ENCODE results near the gene MGAT4B. TPM values are rescaled to one million over a fixed set of nuclear protein-coding genes. Genes with fewer than 3 reads are reported as not detected.

Gene MGAT4B
- total RNA-seq, 2 experiments from 2014 or later = 61.1 to 96.5 TPM

- POLR2A ChIA-PET = no interaction called here
- H2AFZ ChIP-seq (ENCODE audit: low read length) = no peak overlapping the region
- CTCF ChIA-PET (ENCODE audit: unreplicated experiment) = no interaction called here
- intact Hi-C loops (cut with micrococcal nuclease; ENCODE audit: unreplicated experiment) = no loop called here
- BruUV-seq (replicated peaks) = no TSS peak
- no peak overlapping the region for H3K4me2 ChIP-seq (ENCODE audit: low read length)
- H3K9me3 ChIP-seq (ENCODE audit: low read length) = no peaks in the 10 kb centered on the region
- H3K4me3 ChIP-seq (ENCODE audit: low read depth, low read length, poor library complexity, severe bottlenecking) = no peak overlapping the region
- H3K79me2 ChIP-seq (ENCODE audit: insufficient read depth, low read depth, low read length) = no peaks in the 10 kb centered on the region
- H3K4me1 ChIP-seq (ENCODE audit: insufficient read depth, low read length, poor library complexity, severe bottlenecking) = peaks cover 17% of the 10 kb centered on the region
- H3K9me2 ChIP-seq (ENCODE audit: insufficient read depth, low read length) = no peaks in the 10 kb centered on the region
- no peaks in the 10 kb centered on the region for H3K36me3 ChIP-seq (ENCODE audit: insufficient read depth, low read length)
- no peak overlapping the region for H3K27ac ChIP-seq (ENCODE audit: low read depth, low read length, poor library complexity, severe bottlenecking)
- no peak for DNase-seq (ENCODE audit: low spot score)
- TF ChIP-seq CTCF (conservative IDR thresholded peaks at IDR 0.05; ENCODE audit: low read length) = no peak
- TF ChIP-seq EZH2phosphoT487 (IDR thresholded peaks at IDR 0.05; ENCODE audit: borderline replicate concordance, low read depth, low read length) = no peak
- no peaks in the 10 kb centered on the region for H4K20me1 ChIP-seq (ENCODE audit: insufficient read depth, low read length)
Measured at GRCh38 chr5:179788193-179788854, 18.3 kb downstream of the MGAT4B start.

GRCh38 chr5:179786861-179787260, 19.8 kb downstream of the MGAT4B start:
- Histone ChIP-seq H4K20me1 (ENCODE audit: insufficient read depth, low read length) (no peaks in the 10 kb centered on the region), H3K4me3 (ENCODE audit: low read depth, low read length, poor library complexity, severe bottlenecking) (no peak overlapping the region), H3K79me2 (ENCODE audit: insufficient read depth, low read depth, low read length) (no peaks in the 10 kb centered on the region), H3K9me3 (ENCODE audit: low read length) (no peaks in the 10 kb centered on the region), H3K9me2 (ENCODE audit: insufficient read depth, low read length) (no peaks in the 10 kb centered on the region), H3K4me1 (ENCODE audit: insufficient read depth, low read length, poor library complexity, severe bottlenecking) (peaks cover 16% of the 10 kb centered on the region), H3K27ac (ENCODE audit: low read depth, low read length, poor library complexity, severe bottlenecking) (no peak overlapping the region), H2AFZ (ENCODE audit: low read length) (no peak overlapping the region), H3K4me2 (ENCODE audit: low read length) (no peak overlapping the region), H3K36me3 (ENCODE audit: insufficient read depth, low read length) (no peaks in the 10 kb centered on the region)
- no TSS peak for BruUV-seq (replicated peaks)
- no peak for DNase-seq (ENCODE audit: low spot score)
- POLR2A ChIA-PET = no interaction called here
- CTCF ChIA-PET (ENCODE audit: unreplicated experiment) = no interaction called here
- intact Hi-C loops (cut with micrococcal nuclease; ENCODE audit: unreplicated experiment) = no loop called here
- no peak for TF ChIP-seq CTCF (conservative IDR thresholded peaks at IDR 0.05; ENCODE audit: low read length)
- TF ChIP-seq EZH2phosphoT487 (IDR thresholded peaks at IDR 0.05; ENCODE audit: borderline replicate concordance, low read depth, low read length) = no peak

- no peak for DNase-seq (ENCODE audit: low spot score)
- Histone ChIP-seq H3K4me1 (ENCODE audit: insufficient read depth, low read length, poor library complexity, severe bottlenecking) (peaks cover 2% of the 10 kb centered on the region), H3K4me2 (ENCODE audit: low read length) (no peak overlapping the region), H3K4me3 (ENCODE audit: low read depth, low read length, poor library complexity, severe bottlenecking) (no peak overlapping the region), H2AFZ (ENCODE audit: low read length) (no peak overlapping the region), H3K9me3 (ENCODE audit: low read length) (no peaks in the 10 kb centered on the region), H3K36me3 (ENCODE audit: insufficient read depth, low read length) (peaks cover 16% of the 10 kb centered on the region; the same call in 1 of the 2 replicates), H3K27ac (ENCODE audit: low read depth, low read length, poor library complexity, severe bottlenecking) (no peak overlapping the region), H3K9me2 (ENCODE audit: insufficient read depth, low read length) (no peaks in the 10 kb centered on the region), H4K20me1 (ENCODE audit: insufficient read depth, low read length) (no peaks in the 10 kb centered on the region), H3K79me2 (ENCODE audit: insufficient read depth, low read depth, low read length) (no peaks in the 10 kb centered on the region)
- CTCF ChIA-PET (ENCODE audit: unreplicated experiment) = no interaction called here
- POLR2A ChIA-PET = interaction anchor here (0.7 kb wide), 1 partner anchor 622 kb away, joined by 7 read pairs; no protein-coding TSS in a partner anchor
- TF ChIP-seq EZH2phosphoT487 (IDR thresholded peaks at IDR 0.05; ENCODE audit: borderline replicate concordance, low read depth, low read length) (no peak), CTCF (conservative IDR thresholded peaks at IDR 0.05; ENCODE audit: low read length) (no peak)
- intact Hi-C loops (cut with micrococcal nuclease; ENCODE audit: unreplicated experiment) = no loop called here
- BruUV-seq (replicated peaks) = no TSS peak
Measured at GRCh38 chr5:179783128-179783527, 23.5 kb downstream of the MGAT4B start.
